ENCODE data around the gene DEPDC5. TPM values are rescaled to one million over a fixed set of nuclear protein-coding genes. Genes with fewer than 3 reads are reported as not detected.

DEPDC5 gene
- total and polyA plus RNA-seq, 10 of the 15 experiments (the other 5 are each of a cell fraction or from before 2014, with no cell fraction given): 3.0 to 38.9 (median 22.8) TPM

- RAD21 ChIA-PET (ENCODE audit: unreplicated experiment): no interaction called here
- peak overlapping the region; percentile 97 for H3K27ac ChIP-seq (ENCODE audit: control insufficient read depth, insufficient read depth)
Measured at GRCh38 chr22:31752096-31752847, 1.5 kb upstream of the DEPDC5 start.

More at GRCh38 chr22:31752096-31752847, 1.5 kb upstream of the DEPDC5 start:
- no peak for FAIRE-seq
- Histone ChIP-seq H2AFZ (ENCODE audit: control insufficient read depth, low read depth, low read length) (peak overlapping the region; percentile 3; the same call in 1 of the 2 replicates), H3K9me3 (replicated peaks; ENCODE audit: control insufficient read depth, insufficient read depth, low read length) (no peaks in the 10 kb centered on the region), H3K79me2 (ENCODE audit: control insufficient read depth, insufficient read depth, low read length) (peaks cover 52% of the 10 kb centered on the region), H3K4me2 (ENCODE audit: control insufficient read depth, insufficient read depth) (no peak overlapping the region), H4K20me1 (ENCODE audit: control insufficient read depth, insufficient read depth) (no peaks in the 10 kb centered on the region), H3K36me3 (ENCODE audit: control insufficient read depth in 2 of 2, insufficient read depth in 2 of 2, low read length in 1 of 2) (no peaks in the 10 kb centered on the region), H3K4me3 (no peak overlapping the region), H3K9ac (ENCODE audit: control insufficient read depth, insufficient read depth, low read length) (no peak overlapping the region), H3K27me3 (replicated peaks in 1 of 2; ENCODE audit: control insufficient read depth in 2 of 2, insufficient read depth in 2 of 2, low read length in 1 of 2) (no peaks in the 10 kb centered on the region), H3K4me1 (ENCODE audit: control insufficient read depth, insufficient read depth, low read length) (peaks cover 20% of the 10 kb centered on the region)
- TF ChIP-seq MTA2 (IDR thresholded peaks at IDR 0.05; ENCODE audit: low read depth) (no peak), SIN3A (IDR thresholded peaks at IDR 0.05; ENCODE audit: low read depth, low read length) (no peak), PAX5 (IDR thresholded peaks at IDR 0.05; ENCODE audit: borderline replicate concordance, low read depth, low read length) (no peak), CHD4 (IDR thresholded peaks at IDR 0.05) (no peak), ZSCAN29 (IDR thresholded peaks at IDR 0.05) (no peak), RFX5 (IDR thresholded peaks at IDR 0.05; ENCODE audit: low read depth, low read length) (no peak), GABPA (IDR thresholded peaks at IDR 0.05; ENCODE audit: low read depth) (no peak), POLR2AphosphoS5 (IDR thresholded peaks at IDR 0.05; ENCODE audit: low read length) (no peak), RBBP5 (conservative IDR thresholded peaks at IDR 0.05) (no peak), HSF1 (IDR thresholded peaks at IDR 0.05; ENCODE audit: low read depth, low read length) (no peak), IRF5 (IDR thresholded peaks at IDR 0.05; ENCODE audit: borderline replicate concordance) (no peak), STAT1 (conservative IDR thresholded peaks at IDR 0.05) (no peak), ZNF217 (IDR thresholded peaks at IDR 0.05) (no peak), DPF2 (IDR thresholded peaks at IDR 0.05) (no peak)
- intact Hi-C loops (cut with micrococcal nuclease; ENCODE audit: unreplicated experiment) (loop anchor here (5.0 to 10.0 kb wide), 2 partner anchors 87 to 405 kb away; partner anchors contain the start of genes PATZ1 and PISD), in situ Hi-C loops (cut with MboI) (no loop called here)
- CTCF ChIA-PET: interaction anchor here (1.0 to 1.5 kb wide), 4 partner anchors 91 to 261 kb away, joined by 3 to 6 read pairs (median 3); no protein-coding TSS in a partner anchor
- no TSS peak for BruUV-seq (replicated peaks)
- 77% methylated on average over 7 of the region's 7 CpGs for WGBS (ENCODE audit: insufficient coverage, insufficient replicate concordance, low lambda C conversion rate, missing lambda C conversion rate)
- SMC1A ChIA-PET (ENCODE audit: uncharacterized antibody, unreplicated experiment): interaction anchor here (1.1 to 1.2 kb wide), 2 partner anchors 99 to 193 kb away, joined by 3 read pairs; no protein-coding TSS in a partner anchor
- no peak for DNase-seq (ENCODE audit: low read depth, low spot score)
- ATAC-seq: no peak
- POLR2A ChIA-PET: interaction anchor here (0.8 to 1.7 kb wide), 3 partner anchors 75 to 129 kb away, joined by 3 to 5 read pairs (median 3); partner anchors contain the start of gene PISD
